HG03575 (cell line): ENCODE data around the gene RAB27B.

Experiments
- ATAC-seq: cut with Tn5 transposase; IDR thresholded peaks from one replicate; pipeline ENCODE4 v1.9.1; 2021; ENCODE audit not compliant: unreplicated experiment, insufficient number of reproducible peaks, low FRiP score; ENCODE audit errors: extremely low read depth

The RAB27B gene

DNA sequence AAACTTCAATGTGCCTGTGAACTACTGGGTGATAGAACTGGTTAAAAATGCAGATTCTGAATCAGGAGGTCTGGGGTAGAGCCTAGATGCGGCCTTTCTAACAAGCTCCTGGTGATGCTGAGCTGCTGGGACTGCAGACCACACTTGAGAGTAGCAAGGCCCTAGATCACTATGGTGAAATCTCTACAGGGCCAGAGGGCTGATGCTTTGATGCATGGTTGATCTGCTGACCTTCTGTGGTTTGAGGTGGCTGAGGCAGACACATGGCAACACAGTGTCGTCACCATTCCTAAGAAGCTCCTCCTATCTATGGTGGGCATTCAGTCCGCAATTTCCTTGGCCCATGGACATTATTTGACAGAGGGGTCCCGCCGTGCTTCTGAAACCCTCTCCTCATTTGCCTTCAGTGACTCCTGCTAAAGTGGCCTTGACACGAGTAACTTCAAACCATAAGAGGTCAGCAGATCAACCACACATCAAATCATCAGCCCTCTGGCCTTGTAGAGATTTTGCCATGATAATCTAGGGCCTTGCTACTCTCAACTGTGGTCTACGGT is 111.2 kb downstream of the RAB27B start:
- ATAC-seq: no peak

GRCh38 chr18:54942144-54942543 is 113.9 kb downstream of the RAB27B start:
- ATAC-seq: no peak

- no peak for ATAC-seq
Measured at GRCh38 chr18:54942569-54942968, 114.3 kb downstream of the RAB27B start.
